ENCODE results near the gene PHLDB2.
A peak's percentile ranks its signal among the peaks of the same experiment; 100 is the strongest.

Gene PHLDB2

DNA sequence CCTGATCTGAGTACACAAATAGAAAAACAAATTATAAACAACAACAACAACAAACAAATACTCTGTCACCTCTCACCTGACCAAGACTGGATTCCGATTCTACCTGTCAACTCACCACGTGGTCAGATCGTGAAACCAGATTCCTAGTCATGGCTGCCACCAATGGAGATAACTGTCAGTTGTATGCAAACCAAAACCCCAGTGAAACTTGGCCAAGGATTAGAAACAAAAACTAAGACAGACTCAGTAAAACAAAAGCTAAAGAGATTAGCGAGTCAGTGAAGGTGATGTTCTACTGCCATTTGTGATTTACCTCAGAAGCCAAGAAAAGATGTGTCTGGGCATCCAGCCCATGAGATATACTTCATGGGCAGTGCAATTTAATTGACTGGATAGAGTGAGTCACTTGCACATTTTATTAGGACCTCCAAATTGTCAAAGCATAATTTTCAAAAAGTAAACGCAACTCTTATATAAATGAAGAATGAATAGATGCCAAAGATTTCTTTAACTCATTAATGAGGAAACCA, 31.1 kb downstream of the PHLDB2 start:
- ATAC-seq, result peak; percentile 50
- TF ChIP-seq ZFP3 (CRISPR knock-in tag; IDR thresholded peaks at IDR 0.05) (0 out of 2 replicates have a peak, but pooled peaks have one; percentile 57), ISL1 (CRISPR knock-in tag; IDR thresholded peaks at IDR 0.05) (peak; percentile 88), ZNF565 (CRISPR knock-in tag; conservative IDR thresholded peaks at IDR 0.05; ENCODE audit: low read depth) (no peak), OSR1 (CRISPR knock-in tag; IDR thresholded peaks at IDR 0.05) (no peak), GLIS3 (CRISPR knock-in tag; IDR thresholded peaks at IDR 0.05) (no peak), ZNF70 (CRISPR knock-in tag; IDR thresholded peaks at IDR 0.05) (no peak), PPARA (CRISPR knock-in tag; IDR thresholded peaks at IDR 0.05; ENCODE audit: borderline replicate concordance) (no peak), ESRRG (CRISPR knock-in tag; IDR thresholded peaks at IDR 0.05) (no peak), ZC3H10 (CRISPR knock-in tag; IDR thresholded peaks at IDR 0.05) (no peak), ZFP30 (CRISPR knock-in tag; IDR thresholded peaks at IDR 0.05) (no peak), RARB (CRISPR knock-in tag; IDR thresholded peaks at IDR 0.05) (no peak), TCF4 (CRISPR knock-in tag; IDR thresholded peaks at IDR 0.05; ENCODE audit: borderline replicate concordance) (no peak), ARNTL (CRISPR knock-in tag; IDR thresholded peaks at IDR 0.05; ENCODE audit: borderline replicate concordance, low read depth) (no peak), CSDC2 (CRISPR knock-in tag; IDR thresholded peaks at IDR 0.05) (no peak)
- TF ChIP-seq, protein P1, sequence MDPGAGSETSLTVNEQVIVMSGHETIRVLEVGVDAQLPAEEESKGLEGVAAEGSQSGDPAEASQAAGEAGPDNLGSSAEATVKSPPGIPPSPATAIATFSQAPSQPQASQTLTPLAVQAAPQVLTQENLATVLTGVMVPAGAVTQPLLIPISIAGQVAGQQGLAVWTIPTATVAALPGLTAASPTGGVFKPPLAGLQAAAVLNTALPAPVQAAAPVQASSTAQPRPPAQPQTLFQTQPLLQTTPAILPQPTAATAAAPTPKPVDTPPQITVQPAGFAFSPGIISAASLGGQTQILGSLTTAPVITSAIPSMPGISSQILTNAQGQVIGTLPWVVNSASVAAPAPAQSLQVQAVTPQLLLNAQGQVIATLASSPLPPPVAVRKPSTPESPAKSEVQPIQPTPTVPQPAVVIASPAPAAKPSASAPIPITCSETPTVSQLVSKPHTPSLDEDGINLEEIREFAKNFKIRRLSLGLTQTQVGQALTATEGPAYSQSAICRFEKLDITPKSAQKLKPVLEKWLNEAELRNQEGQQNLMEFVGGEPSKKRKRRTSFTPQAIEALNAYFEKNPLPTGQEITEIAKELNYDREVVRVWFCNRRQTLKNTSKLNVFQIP (CRISPR knock-in tag; IDR thresholded peaks at IDR 0.05; ENCODE audit: borderline replicate concordance, low read depth), result no peak
- TF ChIP-seq, protein P2, sequence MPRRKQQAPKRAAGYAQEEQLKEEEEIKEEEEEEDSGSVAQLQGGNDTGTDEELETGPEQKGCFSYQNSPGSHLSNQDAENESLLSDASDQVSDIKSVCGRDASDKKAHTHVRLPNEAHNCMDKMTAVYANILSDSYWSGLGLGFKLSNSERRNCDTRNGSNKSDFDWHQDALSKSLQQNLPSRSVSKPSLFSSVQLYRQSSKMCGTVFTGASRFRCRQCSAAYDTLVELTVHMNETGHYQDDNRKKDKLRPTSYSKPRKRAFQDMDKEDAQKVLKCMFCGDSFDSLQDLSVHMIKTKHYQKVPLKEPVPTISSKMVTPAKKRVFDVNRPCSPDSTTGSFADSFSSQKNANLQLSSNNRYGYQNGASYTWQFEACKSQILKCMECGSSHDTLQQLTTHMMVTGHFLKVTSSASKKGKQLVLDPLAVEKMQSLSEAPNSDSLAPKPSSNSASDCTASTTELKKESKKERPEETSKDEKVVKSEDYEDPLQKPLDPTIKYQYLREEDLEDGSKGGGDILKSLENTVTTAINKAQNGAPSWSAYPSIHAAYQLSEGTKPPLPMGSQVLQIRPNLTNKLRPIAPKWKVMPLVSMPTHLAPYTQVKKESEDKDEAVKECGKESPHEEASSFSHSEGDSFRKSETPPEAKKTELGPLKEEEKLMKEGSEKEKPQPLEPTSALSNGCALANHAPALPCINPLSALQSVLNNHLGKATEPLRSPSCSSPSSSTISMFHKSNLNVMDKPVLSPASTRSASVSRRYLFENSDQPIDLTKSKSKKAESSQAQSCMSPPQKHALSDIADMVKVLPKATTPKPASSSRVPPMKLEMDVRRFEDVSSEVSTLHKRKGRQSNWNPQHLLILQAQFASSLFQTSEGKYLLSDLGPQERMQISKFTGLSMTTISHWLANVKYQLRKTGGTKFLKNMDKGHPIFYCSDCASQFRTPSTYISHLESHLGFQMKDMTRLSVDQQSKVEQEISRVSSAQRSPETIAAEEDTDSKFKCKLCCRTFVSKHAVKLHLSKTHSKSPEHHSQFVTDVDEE (CRISPR knock-in tag; IDR thresholded peaks at IDR 0.05), result no peak
- TF ChIP-seq, protein P3, sequence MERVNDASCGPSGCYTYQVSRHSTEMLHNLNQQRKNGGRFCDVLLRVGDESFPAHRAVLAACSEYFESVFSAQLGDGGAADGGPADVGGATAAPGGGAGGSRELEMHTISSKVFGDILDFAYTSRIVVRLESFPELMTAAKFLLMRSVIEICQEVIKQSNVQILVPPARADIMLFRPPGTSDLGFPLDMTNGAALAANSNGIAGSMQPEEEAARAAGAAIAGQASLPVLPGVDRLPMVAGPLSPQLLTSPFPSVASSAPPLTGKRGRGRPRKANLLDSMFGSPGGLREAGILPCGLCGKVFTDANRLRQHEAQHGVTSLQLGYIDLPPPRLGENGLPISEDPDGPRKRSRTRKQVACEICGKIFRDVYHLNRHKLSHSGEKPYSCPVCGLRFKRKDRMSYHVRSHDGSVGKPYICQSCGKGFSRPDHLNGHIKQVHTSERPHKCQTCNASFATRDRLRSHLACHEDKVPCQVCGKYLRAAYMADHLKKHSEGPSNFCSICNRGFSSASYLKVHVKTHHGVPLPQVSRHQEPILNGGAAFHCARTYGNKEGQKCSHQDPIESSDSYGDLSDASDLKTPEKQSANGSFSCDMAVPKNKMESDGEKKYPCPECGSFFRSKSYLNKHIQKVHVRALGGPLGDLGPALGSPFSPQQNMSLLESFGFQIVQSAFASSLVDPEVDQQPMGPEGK (CRISPR knock-in tag; IDR thresholded peaks at IDR 0.05; ENCODE audit: borderline replicate concordance), result no peak

DNA sequence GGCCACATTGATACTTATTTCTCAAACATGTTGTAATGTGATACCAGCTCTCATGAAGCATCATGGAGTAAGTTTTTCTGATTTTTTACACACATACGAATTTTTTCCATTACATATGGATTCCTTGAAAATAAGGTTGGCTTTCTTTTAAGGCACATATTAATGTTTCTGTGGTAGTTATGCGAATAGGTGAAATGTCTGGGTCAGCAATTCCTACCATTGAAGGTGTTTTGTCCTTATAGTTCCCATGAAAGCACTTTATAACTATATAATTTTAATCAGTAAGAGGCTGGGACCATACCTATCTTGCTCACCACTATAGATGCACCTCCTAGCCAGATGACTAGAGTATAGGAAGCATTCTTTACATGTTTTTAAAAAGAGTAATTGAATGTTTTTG, 33.0 kb downstream of the PHLDB2 start:
- ATAC-seq, result no peak
- TF ChIP-seq TCF4 (CRISPR knock-in tag; IDR thresholded peaks at IDR 0.05; ENCODE audit: borderline replicate concordance) (no peak), GLIS3 (CRISPR knock-in tag; IDR thresholded peaks at IDR 0.05) (no peak), BACH2 (CRISPR knock-in tag; IDR thresholded peaks at IDR 0.05; ENCODE audit: borderline replicate concordance) (no peak)

DNA sequence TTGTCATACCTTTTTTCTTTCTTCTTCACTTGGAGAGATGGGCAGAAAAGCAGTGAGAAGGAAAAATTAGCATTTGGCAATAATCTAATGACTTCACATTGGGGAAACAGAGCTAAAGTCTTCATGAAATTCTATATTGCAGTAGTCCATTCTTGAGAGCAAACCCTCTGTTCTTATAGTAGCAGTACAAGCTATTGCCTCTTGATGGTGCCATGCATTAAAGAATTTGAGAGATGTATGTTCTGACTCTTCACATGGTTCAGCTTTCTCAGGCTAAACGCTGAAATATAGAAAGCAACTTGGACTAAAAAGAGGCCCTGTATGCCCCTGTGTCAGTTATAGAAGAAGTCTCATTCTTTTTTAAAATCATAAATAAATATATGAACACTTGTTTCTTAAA, 36.0 kb downstream of the PHLDB2 start:
- TF ChIP-seq, protein P4, sequence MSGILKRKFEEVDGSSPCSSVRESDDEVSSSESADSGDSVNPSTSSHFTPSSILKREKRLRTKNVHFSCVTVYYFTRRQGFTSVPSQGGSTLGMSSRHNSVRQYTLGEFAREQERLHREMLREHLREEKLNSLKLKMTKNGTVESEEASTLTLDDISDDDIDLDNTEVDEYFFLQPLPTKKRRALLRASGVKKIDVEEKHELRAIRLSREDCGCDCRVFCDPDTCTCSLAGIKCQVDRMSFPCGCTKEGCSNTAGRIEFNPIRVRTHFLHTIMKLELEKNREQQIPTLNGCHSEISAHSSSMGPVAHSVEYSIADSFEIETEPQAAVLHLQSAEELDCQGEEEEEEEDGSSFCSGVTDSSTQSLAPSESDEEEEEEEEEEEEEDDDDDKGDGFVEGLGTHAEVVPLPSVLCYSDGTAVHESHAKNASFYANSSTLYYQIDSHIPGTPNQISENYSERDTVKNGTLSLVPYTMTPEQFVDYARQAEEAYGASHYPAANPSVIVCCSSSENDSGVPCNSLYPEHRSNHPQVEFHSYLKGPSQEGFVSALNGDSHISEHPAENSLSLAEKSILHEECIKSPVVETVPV (CRISPR knock-in tag; IDR thresholded peaks at IDR 0.05), result no peak
- no peak for TF ChIP-seq CSDC2 (CRISPR knock-in tag; IDR thresholded peaks at IDR 0.05)
- TF ChIP-seq ZFP3 (CRISPR knock-in tag; IDR thresholded peaks at IDR 0.05), result no peak
- TF ChIP-seq ARNTL (CRISPR knock-in tag; IDR thresholded peaks at IDR 0.05; ENCODE audit: borderline replicate concordance, low read depth), result no peak
- no peak for TF ChIP-seq ISL1 (CRISPR knock-in tag; IDR thresholded peaks at IDR 0.05)
- TF ChIP-seq BACH2 (CRISPR knock-in tag; IDR thresholded peaks at IDR 0.05; ENCODE audit: borderline replicate concordance), result no peak
- no peak for TF ChIP-seq ESRRG (CRISPR knock-in tag; IDR thresholded peaks at IDR 0.05)
- TF ChIP-seq ZFP30 (CRISPR knock-in tag; IDR thresholded peaks at IDR 0.05), result no peak
- TF ChIP-seq, protein P2 (CRISPR knock-in tag; IDR thresholded peaks at IDR 0.05), result no peak
- no peak for TF ChIP-seq OSR1 (CRISPR knock-in tag; IDR thresholded peaks at IDR 0.05)
- TF ChIP-seq, protein P5, sequence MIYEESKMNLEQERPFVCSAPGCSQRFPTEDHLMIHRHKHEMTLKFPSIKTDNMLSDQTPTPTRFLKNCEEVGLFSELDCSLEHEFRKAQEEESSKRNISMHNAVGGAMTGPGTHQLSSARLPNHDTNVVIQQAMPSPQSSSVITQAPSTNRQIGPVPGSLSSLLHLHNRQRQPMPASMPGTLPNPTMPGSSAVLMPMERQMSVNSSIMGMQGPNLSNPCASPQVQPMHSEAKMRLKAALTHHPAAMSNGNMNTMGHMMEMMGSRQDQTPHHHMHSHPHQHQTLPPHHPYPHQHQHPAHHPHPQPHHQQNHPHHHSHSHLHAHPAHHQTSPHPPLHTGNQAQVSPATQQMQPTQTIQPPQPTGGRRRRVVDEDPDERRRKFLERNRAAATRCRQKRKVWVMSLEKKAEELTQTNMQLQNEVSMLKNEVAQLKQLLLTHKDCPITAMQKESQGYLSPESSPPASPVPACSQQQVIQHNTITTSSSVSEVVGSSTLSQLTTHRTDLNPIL (CRISPR knock-in tag; IDR thresholded peaks at IDR 0.05; ENCODE audit: low read depth), result no peak
- TF ChIP-seq TOX (CRISPR knock-in tag; IDR thresholded peaks at IDR 0.05; ENCODE audit: borderline replicate concordance), result no peak
- TF ChIP-seq, protein P3 (CRISPR knock-in tag; IDR thresholded peaks at IDR 0.05; ENCODE audit: borderline replicate concordance), result no peak
- no peak for TF ChIP-seq ZC3H10 (CRISPR knock-in tag; IDR thresholded peaks at IDR 0.05)
- ATAC-seq, result peak; percentile 95
